ENCODE measurements around the gene OVOL1. TPM values are rescaled to one million over a fixed set of nuclear protein-coding genes. Genes with fewer than 3 reads are reported as not detected.

Gene OVOL1
- total and polyA plus RNA-seq, 2 of the 13 experiments (the other 11 are each of a cell fraction or from before 2014, with no cell fraction given) = 0.01 TPM; not detected in 1

GRCh38 chr11:65779919-65780769 lies 6.7 kb upstream of the OVOL1 start (continued):
- TF ChIP-seq, protein P1, sequence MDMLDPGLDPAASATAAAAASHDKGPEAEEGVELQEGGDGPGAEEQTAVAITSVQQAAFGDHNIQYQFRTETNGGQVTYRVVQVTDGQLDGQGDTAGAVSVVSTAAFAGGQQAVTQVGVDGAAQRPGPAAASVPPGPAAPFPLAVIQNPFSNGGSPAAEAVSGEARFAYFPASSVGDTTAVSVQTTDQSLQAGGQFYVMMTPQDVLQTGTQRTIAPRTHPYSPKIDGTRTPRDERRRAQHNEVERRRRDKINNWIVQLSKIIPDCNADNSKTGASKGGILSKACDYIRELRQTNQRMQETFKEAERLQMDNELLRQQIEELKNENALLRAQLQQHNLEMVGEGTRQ (IDR thresholded peaks at IDR 0.05; ENCODE audit: low read depth, low read length) = no peak
- TF ChIP-seq, protein P1 (CRISPR knock-in tag; IDR thresholded peaks at IDR 0.05; ENCODE audit: borderline replicate concordance) = no peak; the same call in 1 of the 2 replicates
- peak; percentile 56 for TF ChIP-seq HNRNPK (IDR thresholded peaks at IDR 0.05; ENCODE audit: low read depth, low read length, poor library complexity, severe bottlenecking)
- TF ChIP-seq ZFP36L1 (CRISPR knock-in tag; IDR thresholded peaks at IDR 0.05) = no peak
- TF ChIP-seq CEBPG (CRISPR knock-in tag; IDR thresholded peaks at IDR 0.05) = peak; percentile 61; the same call in 1 of the 2 replicates
- TF ChIP-seq ZNF569 (CRISPR knock-in tag; IDR thresholded peaks at IDR 0.05; ENCODE audit: borderline replicate concordance) = no peak
- peak; percentile 16; the same call in 1 of the 2 replicates for TF ChIP-seq MED1 (CRISPR knock-in tag; IDR thresholded peaks at IDR 0.05)
- TF ChIP-seq CREBL2 (CRISPR knock-in tag; IDR thresholded peaks at IDR 0.05; ENCODE audit: borderline replicate concordance) = 0 out of 2 replicates have a peak, but pooled peaks have one; percentile 46
- no peak for TF ChIP-seq ZNF10 (CRISPR knock-in tag; IDR thresholded peaks at IDR 0.05; ENCODE audit: borderline replicate concordance, low read depth)
- no peak for TF ChIP-seq ZNF562 (CRISPR knock-in tag; IDR thresholded peaks at IDR 0.05; ENCODE audit: borderline replicate concordance)
- TF ChIP-seq ZNF20 (CRISPR knock-in tag; IDR thresholded peaks at IDR 0.05) = no peak
- TF ChIP-seq, protein P2, sequence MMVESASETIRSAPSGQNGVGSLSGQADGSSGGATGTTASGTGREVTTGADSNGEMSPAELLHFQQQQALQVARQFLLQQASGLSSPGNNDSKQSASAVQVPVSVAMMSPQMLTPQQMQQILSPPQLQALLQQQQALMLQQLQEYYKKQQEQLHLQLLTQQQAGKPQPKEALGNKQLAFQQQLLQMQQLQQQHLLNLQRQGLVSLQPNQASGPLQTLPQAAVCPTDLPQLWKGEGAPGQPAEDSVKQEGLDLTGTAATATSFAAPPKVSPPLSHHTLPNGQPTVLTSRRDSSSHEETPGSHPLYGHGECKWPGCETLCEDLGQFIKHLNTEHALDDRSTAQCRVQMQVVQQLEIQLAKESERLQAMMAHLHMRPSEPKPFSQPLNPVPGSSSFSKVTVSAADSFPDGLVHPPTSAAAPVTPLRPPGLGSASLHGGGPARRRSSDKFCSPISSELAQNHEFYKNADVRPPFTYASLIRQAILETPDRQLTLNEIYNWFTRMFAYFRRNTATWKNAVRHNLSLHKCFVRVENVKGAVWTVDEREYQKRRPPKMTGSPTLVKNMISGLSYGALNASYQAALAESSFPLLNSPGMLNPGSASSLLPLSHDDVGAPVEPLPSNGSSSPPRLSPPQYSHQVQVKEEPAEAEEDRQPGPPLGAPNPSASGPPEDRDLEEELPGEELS (CRISPR knock-in tag; IDR thresholded peaks at IDR 0.05) = no peak
- TF ChIP-seq, protein P3, sequence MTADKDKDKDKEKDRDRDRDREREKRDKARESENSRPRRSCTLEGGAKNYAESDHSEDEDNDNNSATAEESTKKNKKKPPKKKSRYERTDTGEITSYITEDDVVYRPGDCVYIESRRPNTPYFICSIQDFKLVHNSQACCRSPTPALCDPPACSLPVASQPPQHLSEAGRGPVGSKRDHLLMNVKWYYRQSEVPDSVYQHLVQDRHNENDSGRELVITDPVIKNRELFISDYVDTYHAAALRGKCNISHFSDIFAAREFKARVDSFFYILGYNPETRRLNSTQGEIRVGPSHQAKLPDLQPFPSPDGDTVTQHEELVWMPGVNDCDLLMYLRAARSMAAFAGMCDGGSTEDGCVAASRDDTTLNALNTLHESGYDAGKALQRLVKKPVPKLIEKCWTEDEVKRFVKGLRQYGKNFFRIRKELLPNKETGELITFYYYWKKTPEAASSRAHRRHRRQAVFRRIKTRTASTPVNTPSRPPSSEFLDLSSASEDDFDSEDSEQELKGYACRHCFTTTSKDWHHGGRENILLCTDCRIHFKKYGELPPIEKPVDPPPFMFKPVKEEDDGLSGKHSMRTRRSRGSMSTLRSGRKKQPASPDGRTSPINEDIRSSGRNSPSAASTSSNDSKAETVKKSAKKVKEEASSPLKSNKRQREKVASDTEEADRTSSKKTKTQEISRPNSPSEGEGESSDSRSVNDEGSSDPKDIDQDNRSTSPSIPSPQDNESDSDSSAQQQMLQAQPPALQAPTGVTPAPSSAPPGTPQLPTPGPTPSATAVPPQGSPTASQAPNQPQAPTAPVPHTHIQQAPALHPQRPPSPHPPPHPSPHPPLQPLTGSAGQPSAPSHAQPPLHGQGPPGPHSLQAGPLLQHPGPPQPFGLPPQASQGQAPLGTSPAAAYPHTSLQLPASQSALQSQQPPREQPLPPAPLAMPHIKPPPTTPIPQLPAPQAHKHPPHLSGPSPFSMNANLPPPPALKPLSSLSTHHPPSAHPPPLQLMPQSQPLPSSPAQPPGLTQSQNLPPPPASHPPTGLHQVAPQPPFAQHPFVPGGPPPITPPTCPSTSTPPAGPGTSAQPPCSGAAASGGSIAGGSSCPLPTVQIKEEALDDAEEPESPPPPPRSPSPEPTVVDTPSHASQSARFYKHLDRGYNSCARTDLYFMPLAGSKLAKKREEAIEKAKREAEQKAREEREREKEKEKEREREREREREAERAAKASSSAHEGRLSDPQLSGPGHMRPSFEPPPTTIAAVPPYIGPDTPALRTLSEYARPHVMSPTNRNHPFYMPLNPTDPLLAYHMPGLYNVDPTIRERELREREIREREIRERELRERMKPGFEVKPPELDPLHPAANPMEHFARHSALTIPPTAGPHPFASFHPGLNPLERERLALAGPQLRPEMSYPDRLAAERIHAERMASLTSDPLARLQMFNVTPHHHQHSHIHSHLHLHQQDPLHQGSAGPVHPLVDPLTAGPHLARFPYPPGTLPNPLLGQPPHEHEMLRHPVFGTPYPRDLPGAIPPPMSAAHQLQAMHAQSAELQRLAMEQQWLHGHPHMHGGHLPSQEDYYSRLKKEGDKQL (CRISPR knock-in tag; IDR thresholded peaks at IDR 0.05; ENCODE audit: low read depth) = no peak
- TF ChIP-seq, protein P4, sequence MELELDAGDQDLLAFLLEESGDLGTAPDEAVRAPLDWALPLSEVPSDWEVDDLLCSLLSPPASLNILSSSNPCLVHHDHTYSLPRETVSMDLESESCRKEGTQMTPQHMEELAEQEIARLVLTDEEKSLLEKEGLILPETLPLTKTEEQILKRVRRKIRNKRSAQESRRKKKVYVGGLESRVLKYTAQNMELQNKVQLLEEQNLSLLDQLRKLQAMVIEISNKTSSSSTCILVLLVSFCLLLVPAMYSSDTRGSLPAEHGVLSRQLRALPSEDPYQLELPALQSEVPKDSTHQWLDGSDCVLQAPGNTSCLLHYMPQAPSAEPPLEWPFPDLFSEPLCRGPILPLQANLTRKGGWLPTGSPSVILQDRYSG (CRISPR knock-in tag; IDR thresholded peaks at IDR 0.05) = no peak
- peak; percentile 41; the same call in 1 of the 2 replicates for TF ChIP-seq ZBTB14 (CRISPR knock-in tag; IDR thresholded peaks at IDR 0.05)

All from HepG2 (cell line).